Kidney (tissue), 14 donors: ENCODE data around the gene CMSS1. TPM values are rescaled to one million over a fixed set of nuclear protein-coding genes. Genes with fewer than 3 reads are reported as not detected.

Source experiments
- DNase-seq, 5 donors: peaks; one replicate each; pipeline ENCODE4 v3.0.0-alpha.2; 2013 to 2020
- FAIRE-seq: peaks from 2 replicates; lab custom pipeline; 2012; peaks lifted over from hg19 to GRCh38; lab: Jason Lieb, UNC
- H3K27ac ChIP-seq, 2 donors: one replicate each; pipeline ENCODE4 v1.7.0; 2013; ENCODE audit warnings: low read depth in 2 of 2, low read length in 2 of 2, inconsistent platforms in 1 of 2
- H3K27me3 ChIP-seq: one replicate; pipeline ENCODE4 v1.7.1; 2013; ENCODE audit warnings: low read length, inconsistent platforms; ENCODE audit not compliant: control insufficient read depth, insufficient read depth
- H3K36me3 ChIP-seq, 3 donors: one replicate each; pipeline versions ENCODE4 v1.7.0 to v1.7.1; 2013; ENCODE audit warnings: low read length in 3 of 3, control low read depth in 1 of 3, inconsistent platforms in 1 of 3; ENCODE audit not compliant: insufficient read depth in 3 of 3, control insufficient read depth in 2 of 3
- H3K4me1 ChIP-seq, 3 donors: one replicate each; pipeline versions ENCODE4 v1.7.0 to v1.7.1; 2013; ENCODE audit warnings: low read length in 3 of 3, inconsistent platforms in 1 of 3, low read depth in 1 of 3; ENCODE audit not compliant: control insufficient read depth in 2 of 3, insufficient read depth in 2 of 3
- H3K4me3 ChIP-seq, 3 donors: one replicate each; pipeline versions ENCODE4 v1.7.0 to v1.8.1; 2013; ENCODE audit warnings: low read length in 3 of 3, control low read depth in 1 of 3, inconsistent platforms in 1 of 3
- H3K9ac ChIP-seq, 3 donors: one replicate each; pipeline versions ENCODE4 v1.7.0 to v1.7.1; 2013; ENCODE audit warnings: low read length in 3 of 3, control low read depth in 1 of 3, inconsistent platforms in 1 of 3
- H3K9me3 ChIP-seq, 3 donors: one replicate each; pipeline versions ENCODE4 v1.7.0 to v1.7.1; 2013; ENCODE audit warnings: low read length in 3 of 3, control low read depth in 1 of 3, inconsistent platforms in 1 of 3; ENCODE audit not compliant: control insufficient read depth in 2 of 3, insufficient read depth in 1 of 3
- CTCF ChIP-seq: IDR thresholded peaks from 3 replicates; pipeline ENCODE4 v1.5.1; 2012; ENCODE audit warnings: mild to moderate bottlenecking, moderate library complexity, borderline replicate concordance; ENCODE audit not compliant: insufficient read depth; ENCODE audit errors: extremely low read depth
- intact Hi-C: fragments of 100-400 bp; cut with DNase I; formaldehyde crosslinking; loops from one replicate; pipeline ENCODE4 v1.11.1; 2022
- polyA plus RNA-seq: library from polyadenylated mRNA; stranded (reverse); fragments of 350-450 nt; fragmentation: Illumina TruSeq; extraction: RNeasy Lipid Tissue Mini Kit (QIAGEN cat#74804); gene quantifications from one replicate; pipeline ENCODE4 v1.2.3, GENCODE V29; 2014; ENCODE audit warnings: low read depth, low replicate concordance; ENCODE audit not compliant: insufficient read depth
- total RNA-seq: library from RNA; stranded (reverse); fragmentation: NEBNext Ultra II Directional; extraction: Animal tissue kit (Norgen Biotek cat#: 25700); gene quantifications from one replicate; pipeline ENCODE4 v1.2.1, GENCODE V29; 2021
- donor health status: control.
- donor health status: control.
- donor health status: control.
- donor health status: control.
- donor health status: control.
- donor health status: DM: yes; HTN: yes; CAD: no.
- donor health status: Normal renal cell carcinoma (clear cell type).

The CMSS1 gene
- total and polyA plus RNA-seq, 2 donors from 2014 or later = 26.4 to 27.0 TPM

GRCh38 chr3:99862208-99862607, 44.5 kb downstream of the CMSS1 start:
- peaks cover 3 to 4% (median 3%) of the 10 kb centered on the region in 3 donors for H3K4me1 ChIP-seq
- H3K36me3 ChIP-seq = peaks cover 0 to 2% (median 0%) of the 10 kb centered on the region in 3 donors
- no peak for TF ChIP-seq CTCF
- H3K27ac ChIP-seq = no peak overlapping the region
- H3K4me3 ChIP-seq = no peak overlapping the region
- DNase-seq (no peak), FAIRE-seq (no peak)
- no peaks in the 10 kb centered on the region for H3K9me3 ChIP-seq
- H3K9ac ChIP-seq = no peak overlapping the region
- H3K27me3 ChIP-seq = no peaks in the 10 kb centered on the region
- intact Hi-C loops = no loop called here

- no peaks in the 10 kb centered on the region for H3K27me3 ChIP-seq
- H3K9me3 ChIP-seq = no peaks in the 10 kb centered on the region
- TF ChIP-seq CTCF = no peak
- H3K4me3 ChIP-seq = no peak overlapping the region
- FAIRE-seq (no peak), DNase-seq (no peak)
- H3K36me3 ChIP-seq = peaks cover 0 to 2% (median 0%) of the 10 kb centered on the region in 3 donors
- peaks cover 3 to 4% (median 3%) of the 10 kb centered on the region in 3 donors for H3K4me1 ChIP-seq
- H3K27ac ChIP-seq = no peak overlapping the region
- no peak overlapping the region for H3K9ac ChIP-seq
- intact Hi-C loops = no loop called here
These were observed 45.3 kb downstream of the CMSS1 start for GRCh38 chr3:99863002-99863401.

GRCh38 chr3:99863588-99863987, 45.9 kb downstream of the CMSS1 start:
- intact Hi-C loops = no loop called here
- no peak for TF ChIP-seq CTCF
- no peak for FAIRE-seq
- Histone ChIP-seq H3K27ac (no peak overlapping the region), H3K9me3 (no peaks in the 10 kb centered on the region), H3K27me3 (no peaks in the 10 kb centered on the region), H3K4me3 (no peak overlapping the region), H3K4me1 (peaks cover 3 to 5% (median 4%) of the 10 kb centered on the region in 3 donors), H3K36me3 (peaks cover 0 to 2% (median 0%) of the 10 kb centered on the region in 3 donors), H3K9ac (no peak overlapping the region)
- DNase-seq = no peak

GRCh38 chr3:99864289-99864688, 46.6 kb downstream of the CMSS1 start:
- no peak for TF ChIP-seq CTCF
- H3K9ac ChIP-seq = no peak overlapping the region
- H3K9me3 ChIP-seq = no peaks in the 10 kb centered on the region
- intact Hi-C loops = no loop called here
- DNase-seq = no peak
- H3K4me1 ChIP-seq = peaks cover 0 to 4% (median 2%) of the 10 kb centered on the region in 3 donors
- H3K27ac ChIP-seq = no peak overlapping the region
- no peak overlapping the region for H3K4me3 ChIP-seq
- no peaks in the 10 kb centered on the region for H3K27me3 ChIP-seq
- peaks cover 0 to 2% (median 0%) of the 10 kb centered on the region in 3 donors for H3K36me3 ChIP-seq
- no peak for FAIRE-seq
